Measurements from ENCODE around the gene PTPRG.

DNA sequence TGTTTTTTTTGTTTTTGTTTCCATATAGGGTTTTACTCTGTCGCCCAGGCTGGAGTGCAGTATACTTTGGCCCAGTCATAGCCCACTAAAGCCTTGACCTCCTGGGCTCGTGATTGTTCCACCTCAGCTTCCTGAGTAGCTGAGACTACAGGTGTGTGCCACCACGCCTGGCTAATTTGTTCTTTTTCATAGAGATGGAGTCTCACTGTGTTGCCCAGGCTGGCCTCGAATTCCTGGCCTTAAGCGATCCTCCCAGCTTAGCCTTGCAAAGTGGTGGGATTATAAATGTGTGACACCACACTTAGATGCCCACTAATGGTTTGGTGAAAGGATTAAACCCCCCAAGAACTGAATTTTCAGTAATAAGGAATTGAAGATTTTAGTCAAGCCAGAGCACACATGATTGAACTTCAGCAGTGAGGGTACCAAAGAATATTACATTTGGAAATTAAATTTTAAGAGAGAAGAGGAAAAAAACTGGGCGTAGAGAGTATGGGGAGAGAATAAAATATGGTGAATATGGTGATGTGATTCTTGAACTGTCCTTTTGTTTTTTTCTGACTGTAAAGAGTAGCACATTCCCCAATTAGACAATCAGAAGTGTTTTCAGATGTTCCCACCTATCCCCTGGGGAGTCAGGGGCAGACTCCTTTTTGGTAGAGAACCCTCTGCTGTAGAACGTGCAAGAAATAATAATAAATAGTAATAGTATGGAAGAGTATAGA, 208.1 kb downstream of the PTPRG start:
- TF ChIP-seq POLR2A (IDR thresholded peaks at IDR 0.05), result no peak
- TF ChIP-seq, protein P1, sequence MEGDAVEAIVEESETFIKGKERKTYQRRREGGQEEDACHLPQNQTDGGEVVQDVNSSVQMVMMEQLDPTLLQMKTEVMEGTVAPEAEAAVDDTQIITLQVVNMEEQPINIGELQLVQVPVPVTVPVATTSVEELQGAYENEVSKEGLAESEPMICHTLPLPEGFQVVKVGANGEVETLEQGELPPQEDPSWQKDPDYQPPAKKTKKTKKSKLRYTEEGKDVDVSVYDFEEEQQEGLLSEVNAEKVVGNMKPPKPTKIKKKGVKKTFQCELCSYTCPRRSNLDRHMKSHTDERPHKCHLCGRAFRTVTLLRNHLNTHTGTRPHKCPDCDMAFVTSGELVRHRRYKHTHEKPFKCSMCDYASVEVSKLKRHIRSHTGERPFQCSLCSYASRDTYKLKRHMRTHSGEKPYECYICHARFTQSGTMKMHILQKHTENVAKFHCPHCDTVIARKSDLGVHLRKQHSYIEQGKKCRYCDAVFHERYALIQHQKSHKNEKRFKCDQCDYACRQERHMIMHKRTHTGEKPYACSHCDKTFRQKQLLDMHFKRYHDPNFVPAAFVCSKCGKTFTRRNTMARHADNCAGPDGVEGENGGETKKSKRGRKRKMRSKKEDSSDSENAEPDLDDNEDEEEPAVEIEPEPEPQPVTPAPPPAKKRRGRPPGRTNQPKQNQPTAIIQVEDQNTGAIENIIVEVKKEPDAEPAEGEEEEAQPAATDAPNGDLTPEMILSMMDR (IDR thresholded peaks at IDR 0.05), result no peak
